Vagina (tissue), 2 donors: ENCODE data around the gene CELA1. TPM values are rescaled to one million over a fixed set of nuclear protein-coding genes. Genes with fewer than 3 reads are reported as not detected.

Source experiments
- DNase-seq, 2 donors: peaks; one replicate each; pipeline ENCODE4 v3.0.0-alpha.2; 2017; ENCODE audit errors: extremely low spot score in 2 of 2
- H3K27ac ChIP-seq: fragments of 200-600 bp; sonication (generic); one replicate; pipeline ENCODE4 v1.5.1; 2019
- H3K27me3 ChIP-seq: fragments of 200-600 bp; sonication (generic); one replicate; pipeline ENCODE4 v1.5.1; 2019
- H3K36me3 ChIP-seq, 2 donors: fragments of 200-600 bp; sonication (generic); one replicate each; pipeline ENCODE4 v1.5.1; 2017 to 2019
- H3K4me1 ChIP-seq: fragments of 200-600 bp; sonication (generic); one replicate; pipeline ENCODE4 v1.5.1; 2019
- H3K4me3 ChIP-seq, 2 donors: fragments of 200-600 bp; sonication (generic); 1 replicate in 1 of 2; 2 replicates in 1 of 2; pipeline ENCODE4 v1.5.1; 2016 to 2019
- H3K9me3 ChIP-seq: fragments of 200-600 bp; sonication (generic); one replicate; pipeline ENCODE4 v1.5.1; 2019
- POLR2A ChIP-seq, 2 donors: fragments of 450-650 bp; IDR thresholded peaks; one replicate each; pipeline ENCODE4 v1.6.1; 2017; ENCODE audit warnings: antibody characterized with exemption in 2 of 2, mild to moderate bottlenecking in 2 of 2, moderate library complexity in 2 of 2
- POLR2AphosphoS5 ChIP-seq, 2 donors: sonication (generic); formaldehyde crosslinking; IDR thresholded peaks; one replicate each; pipeline ENCODE4 v1.9.0; 2017; ENCODE audit warnings: antibody characterized with exemption in 2 of 2, mild to moderate bottlenecking in 2 of 2, low read depth in 1 of 2; ENCODE audit not compliant: insufficient read depth in 1 of 2
- intact Hi-C: fragments of 100-400 bp; cut with DNase I; formaldehyde crosslinking; loops from one replicate; pipeline ENCODE4 v1.15.1; 2023
- total RNA-seq: library from RNA; depleted of rRNA; stranded (reverse); fragments of >200 nt; gene quantifications from one replicate; pipeline ENCODE4 v1.2.3, GENCODE V29; 2016
- TF ChIP-seq, protein P1 (sequence below), 3 experiments: fragments of 450-650 bp in 2 of 3; fragments of 200-600 bp in 1 of 3; sonication (generic) in 1 of 3; IDR thresholded peaks; one replicate each; pipeline ENCODE4 v1.5.1; 2017 to 2019; ENCODE audit warnings: antibody characterized with exemption in 3 of 3, mild to moderate bottlenecking in 2 of 3, moderate library complexity in 2 of 3

Gene CELA1
- total RNA-seq, 1 donor from 2014 or later, result not detected

- no peak overlapping the region for H3K4me3 ChIP-seq
- H3K36me3 ChIP-seq, result no peaks in the 10 kb centered on the region
- no peak overlapping the region for H3K27ac ChIP-seq
- intact Hi-C loops, result no loop called here
- TF ChIP-seq, protein P1, sequence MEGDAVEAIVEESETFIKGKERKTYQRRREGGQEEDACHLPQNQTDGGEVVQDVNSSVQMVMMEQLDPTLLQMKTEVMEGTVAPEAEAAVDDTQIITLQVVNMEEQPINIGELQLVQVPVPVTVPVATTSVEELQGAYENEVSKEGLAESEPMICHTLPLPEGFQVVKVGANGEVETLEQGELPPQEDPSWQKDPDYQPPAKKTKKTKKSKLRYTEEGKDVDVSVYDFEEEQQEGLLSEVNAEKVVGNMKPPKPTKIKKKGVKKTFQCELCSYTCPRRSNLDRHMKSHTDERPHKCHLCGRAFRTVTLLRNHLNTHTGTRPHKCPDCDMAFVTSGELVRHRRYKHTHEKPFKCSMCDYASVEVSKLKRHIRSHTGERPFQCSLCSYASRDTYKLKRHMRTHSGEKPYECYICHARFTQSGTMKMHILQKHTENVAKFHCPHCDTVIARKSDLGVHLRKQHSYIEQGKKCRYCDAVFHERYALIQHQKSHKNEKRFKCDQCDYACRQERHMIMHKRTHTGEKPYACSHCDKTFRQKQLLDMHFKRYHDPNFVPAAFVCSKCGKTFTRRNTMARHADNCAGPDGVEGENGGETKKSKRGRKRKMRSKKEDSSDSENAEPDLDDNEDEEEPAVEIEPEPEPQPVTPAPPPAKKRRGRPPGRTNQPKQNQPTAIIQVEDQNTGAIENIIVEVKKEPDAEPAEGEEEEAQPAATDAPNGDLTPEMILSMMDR (IDR thresholded peaks at IDR 0.05), result no peak
- TF ChIP-seq POLR2A (IDR thresholded peaks at IDR 0.05) (no peak), POLR2AphosphoS5 (IDR thresholded peaks at IDR 0.05; ENCODE audit: insufficient read depth in 1 of 2, low read depth in 1 of 2) (no peak)
- H3K4me1 ChIP-seq, result no peaks in the 10 kb centered on the region
- no peaks in the 10 kb centered on the region for H3K27me3 ChIP-seq
- DNase-seq, result no peak
- H3K9me3 ChIP-seq, result no peaks in the 10 kb centered on the region
Observed at GRCh38 chr12:51362747-51363342, 16.4 kb upstream of the CELA1 start.

DNA sequence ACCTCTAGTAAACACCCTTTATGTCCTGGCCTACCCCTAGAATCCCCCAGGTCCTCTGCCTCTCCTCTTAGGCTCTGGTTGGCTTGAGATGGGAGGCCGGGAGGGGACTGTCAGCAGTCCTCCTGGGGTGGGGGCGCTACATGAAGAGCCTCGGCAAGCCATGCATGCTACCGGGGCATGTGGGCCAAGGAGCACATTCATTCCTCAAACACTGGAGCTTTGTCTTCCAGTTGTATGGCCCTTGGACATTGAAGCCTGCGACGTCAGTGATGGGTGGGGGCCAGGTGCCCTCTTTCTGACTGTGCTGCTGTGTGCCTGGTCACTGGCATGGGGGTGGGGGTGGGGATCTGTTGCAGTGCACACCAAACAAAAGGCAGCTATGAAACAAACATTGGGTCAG, 15.8 kb upstream of the CELA1 start:
- H3K27me3 ChIP-seq, result no peaks in the 10 kb centered on the region
- intact Hi-C loops, result no loop called here
- no peaks in the 10 kb centered on the region for H3K36me3 ChIP-seq
- no peaks in the 10 kb centered on the region for H3K9me3 ChIP-seq
- H3K27ac ChIP-seq, result no peak overlapping the region
- no peaks in the 10 kb centered on the region for H3K4me1 ChIP-seq
- no peak for DNase-seq
- no peak overlapping the region for H3K4me3 ChIP-seq
- TF ChIP-seq POLR2AphosphoS5 (IDR thresholded peaks at IDR 0.05; ENCODE audit: insufficient read depth in 1 of 2, low read depth in 1 of 2), result no peak
- no peak for TF ChIP-seq POLR2A (IDR thresholded peaks at IDR 0.05)
- TF ChIP-seq, protein P1 (IDR thresholded peaks at IDR 0.05), result no peak

- Histone ChIP-seq H3K9me3 (no peaks in the 10 kb centered on the region), H3K27me3 (no peaks in the 10 kb centered on the region), H3K4me3 (no peak overlapping the region), H3K36me3 (no peaks in the 10 kb centered on the region), H3K27ac (no peak overlapping the region), H3K4me1 (no peaks in the 10 kb centered on the region)
- DNase-seq, result no peak
- intact Hi-C loops, result no loop called here
- no peak for TF ChIP-seq POLR2A (IDR thresholded peaks at IDR 0.05)
- TF ChIP-seq POLR2AphosphoS5 (IDR thresholded peaks at IDR 0.05; ENCODE audit: insufficient read depth in 1 of 2, low read depth in 1 of 2), result no peak
- TF ChIP-seq, protein P1 (IDR thresholded peaks at IDR 0.05), result no peak
Observed at GRCh38 chr12:51361161-51362016, 14.9 kb upstream of the CELA1 start.

DNA sequence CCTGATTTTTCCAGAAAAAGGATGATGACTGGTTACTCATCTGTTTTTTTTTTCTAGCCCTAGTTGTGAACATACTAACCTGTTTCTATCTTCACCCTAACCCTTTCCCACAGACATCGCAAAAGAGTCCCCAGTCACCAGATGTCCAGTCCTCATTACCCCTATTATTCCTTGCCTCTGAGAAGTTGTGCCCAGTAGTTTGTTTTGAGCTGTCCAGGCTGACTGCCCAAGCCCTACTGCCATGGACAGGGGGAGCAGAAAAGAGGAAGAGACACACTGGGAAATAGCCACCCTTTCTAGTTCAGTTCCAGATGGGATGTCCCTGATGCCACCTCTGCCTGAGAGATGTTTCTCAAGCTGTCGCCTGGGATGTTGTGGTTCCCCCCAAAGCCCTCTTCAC, 13.8 kb upstream of the CELA1 start:
- Histone ChIP-seq H3K9me3 (no peaks in the 10 kb centered on the region), H3K36me3 (no peaks in the 10 kb centered on the region), H3K4me1 (no peaks in the 10 kb centered on the region), H3K27me3 (no peaks in the 10 kb centered on the region), H3K27ac (no peak overlapping the region), H3K4me3 (no peak overlapping the region)
- intact Hi-C loops, result no loop called here
- DNase-seq, result no peak
- TF ChIP-seq, protein P1 (IDR thresholded peaks at IDR 0.05), result no peak
- no peak for TF ChIP-seq POLR2A (IDR thresholded peaks at IDR 0.05)
- no peak for TF ChIP-seq POLR2AphosphoS5 (IDR thresholded peaks at IDR 0.05; ENCODE audit: insufficient read depth in 1 of 2, low read depth in 1 of 2)

- no peak for TF ChIP-seq POLR2AphosphoS5 (IDR thresholded peaks at IDR 0.05; ENCODE audit: insufficient read depth in 1 of 2, low read depth in 1 of 2)
- TF ChIP-seq, protein P1 (IDR thresholded peaks at IDR 0.05), result no peak
- no peaks in the 10 kb centered on the region for H3K36me3 ChIP-seq
- no peaks in the 10 kb centered on the region for H3K4me1 ChIP-seq
- no peak overlapping the region for H3K4me3 ChIP-seq
- no peak for DNase-seq
- H3K27ac ChIP-seq, result no peak overlapping the region
- no peaks in the 10 kb centered on the region for H3K9me3 ChIP-seq
- no peaks in the 10 kb centered on the region for H3K27me3 ChIP-seq
- intact Hi-C loops, result no loop called here
Observed at GRCh38 chr12:51359851-51360250, 13.4 kb upstream of the CELA1 start.
